ENCODE data around the gene PSMC1.

Gene PSMC1

DNA sequence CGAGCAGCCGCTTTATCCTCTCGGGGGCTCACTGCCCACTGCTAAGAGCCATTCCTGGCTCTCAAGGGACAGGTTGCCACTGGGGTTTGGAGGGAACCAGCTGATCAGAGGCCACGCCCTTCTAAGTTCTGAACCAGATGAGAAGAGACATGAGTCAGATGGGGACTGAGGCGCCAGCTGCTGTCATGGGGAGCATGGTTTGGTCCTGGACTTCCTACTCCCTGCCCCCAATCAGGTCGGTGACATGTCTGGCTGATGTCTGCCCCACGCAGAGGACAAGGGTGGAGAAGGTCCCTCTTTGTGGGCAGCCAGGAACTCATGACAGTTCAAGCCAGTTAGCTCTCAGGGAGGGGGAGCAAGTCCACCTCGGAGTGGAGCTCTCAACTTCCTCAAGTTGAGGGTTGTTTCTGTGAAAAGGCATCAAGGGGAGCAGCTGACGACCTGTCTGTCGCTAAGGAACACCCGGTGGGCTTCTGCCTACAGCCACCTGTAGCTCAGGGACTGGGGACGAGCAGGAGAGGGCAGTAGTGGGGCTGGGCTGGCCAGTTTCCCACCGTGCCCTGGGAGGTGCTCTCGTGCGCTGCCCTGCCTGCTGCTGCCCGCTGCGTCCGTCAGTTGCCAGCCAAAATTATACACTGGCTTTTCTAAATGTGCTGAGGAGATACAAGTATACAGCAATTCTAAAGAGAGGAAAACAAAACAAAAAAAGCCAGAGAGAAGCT, 20.5 kb downstream of the PSMC1 start:
- DNase-seq (ENCODE audit: low spot score): no peak

- no peak for DNase-seq (ENCODE audit: low spot score)
Measured at GRCh38 chr14:90277581-90278198, 21.3 kb downstream of the PSMC1 start.

GRCh38 chr14:90278199-90279175, 22.1 kb downstream of the PSMC1 start:
- DNase-seq (ENCODE audit: low spot score): no peak

DNA sequence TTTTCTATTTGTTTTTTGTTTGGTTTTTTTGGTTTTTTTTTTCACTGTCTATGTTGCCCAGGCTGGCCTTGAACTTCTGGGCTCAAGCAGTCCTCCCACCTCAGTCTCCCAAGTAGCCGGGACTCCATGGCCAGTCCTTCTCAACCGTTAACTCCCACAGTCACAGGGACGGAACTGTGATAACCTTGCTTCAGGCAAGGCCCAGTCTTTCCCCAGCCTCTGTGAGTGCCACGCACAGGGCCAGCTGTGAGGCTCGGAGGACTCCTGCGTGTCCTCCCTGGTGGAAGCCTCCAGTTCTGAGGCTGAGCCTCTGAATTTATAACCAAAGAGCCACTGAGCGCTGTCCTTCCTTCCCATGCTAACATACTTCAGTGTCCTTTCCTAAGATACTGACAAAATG, 23.7 kb downstream of the PSMC1 start:
- DNase-seq (ENCODE audit: low spot score): no peak

GRCh38 chr14:90281261-90281660, 24.9 kb downstream of the PSMC1 start:
- no peak for DNase-seq (ENCODE audit: low spot score)

DNA sequence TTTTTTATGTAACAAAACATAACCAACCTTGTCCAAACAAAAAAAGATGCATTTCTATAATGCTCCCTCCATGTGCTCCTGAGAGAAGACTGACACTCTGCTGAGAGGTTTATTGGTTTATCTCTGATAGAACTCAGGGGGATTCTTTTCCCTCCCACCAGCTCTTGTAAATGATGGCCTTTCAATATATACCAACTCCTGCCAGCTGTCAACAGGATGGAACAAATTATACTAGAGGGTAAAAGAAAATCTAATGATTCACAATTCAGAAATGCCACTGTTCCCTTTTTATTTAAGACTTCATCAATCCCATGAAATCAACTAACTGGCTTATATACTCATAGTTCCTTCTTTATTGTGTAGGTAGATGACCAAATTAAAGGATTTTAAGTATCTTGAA, 25.4 kb downstream of the PSMC1 start:
- no peak for DNase-seq (ENCODE audit: low spot score)

DNA sequence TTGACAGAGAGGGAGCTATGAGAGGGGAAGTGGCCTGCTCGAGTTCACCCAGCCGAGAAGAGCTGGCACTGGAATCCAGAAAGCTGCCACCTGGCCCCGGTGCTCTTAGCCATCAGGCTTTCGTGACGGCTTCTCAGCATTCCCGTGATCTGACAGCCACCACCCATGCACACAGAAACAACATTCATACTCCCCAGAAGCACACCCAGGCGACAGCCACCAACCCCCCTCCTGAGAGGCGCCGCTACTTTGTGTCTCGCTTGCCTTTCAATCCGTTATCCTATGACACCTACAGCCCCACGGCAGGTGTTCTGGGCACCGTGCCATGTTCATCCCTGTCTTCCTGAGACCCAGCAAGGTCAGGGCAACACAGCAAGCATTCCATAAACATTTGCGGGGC, 31.4 kb downstream of the PSMC1 start:
- no peak for DNase-seq (ENCODE audit: low spot score)

- DNase-seq (ENCODE audit: low spot score): peak; percentile 67
Measured at GRCh38 chr14:90288651-90289355, 32.5 kb downstream of the PSMC1 start.

GRCh38 chr14:90290337-90291011, 34.1 kb downstream of the PSMC1 start:
- no peak for DNase-seq (ENCODE audit: low spot score)

GRCh38 chr14:90291699-90292098, 35.3 kb downstream of the PSMC1 start:
- DNase-seq (ENCODE audit: low spot score): no peak

- no peak for DNase-seq (ENCODE audit: low spot score)
Measured at GRCh38 chr14:90293766-90294730, 37.7 kb downstream of the PSMC1 start.

GRCh38 chr14:90294872-90295271, 38.5 kb downstream of the PSMC1 start:
- DNase-seq (ENCODE audit: low spot score): no peak

- no peak for DNase-seq (ENCODE audit: low spot score)
Measured at GRCh38 chr14:90295870-90296516, 39.6 kb downstream of the PSMC1 start.

DNA sequence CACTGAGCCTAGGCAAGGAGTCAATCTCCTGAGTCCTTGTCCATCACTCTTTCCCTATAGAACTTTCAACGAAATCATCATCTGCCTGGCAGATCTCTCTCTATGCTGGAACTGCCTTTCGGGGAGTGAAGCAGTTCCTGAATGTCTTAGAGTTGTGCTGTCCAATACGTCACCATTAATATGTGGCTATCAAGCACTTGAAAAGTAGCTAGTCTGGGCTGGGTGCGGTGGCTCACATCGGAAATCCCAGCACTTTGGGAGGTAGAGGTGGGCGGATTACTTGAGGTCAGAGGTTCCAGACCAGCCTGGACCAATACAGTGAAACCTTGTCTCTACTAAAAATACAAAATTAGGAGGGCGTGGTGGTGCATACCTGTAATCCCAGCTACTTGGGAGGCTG, 40.3 kb downstream of the PSMC1 start:
- no peak for DNase-seq (ENCODE audit: low spot score)

GRCh38 chr14:90297876-90298629, 41.7 kb downstream of the PSMC1 start:
- no peak for DNase-seq (ENCODE audit: low spot score)

GRCh38 chr14:90299408-90299807, 43.1 kb downstream of the PSMC1 start:
- DNase-seq (ENCODE audit: low spot score): no peak

DNA sequence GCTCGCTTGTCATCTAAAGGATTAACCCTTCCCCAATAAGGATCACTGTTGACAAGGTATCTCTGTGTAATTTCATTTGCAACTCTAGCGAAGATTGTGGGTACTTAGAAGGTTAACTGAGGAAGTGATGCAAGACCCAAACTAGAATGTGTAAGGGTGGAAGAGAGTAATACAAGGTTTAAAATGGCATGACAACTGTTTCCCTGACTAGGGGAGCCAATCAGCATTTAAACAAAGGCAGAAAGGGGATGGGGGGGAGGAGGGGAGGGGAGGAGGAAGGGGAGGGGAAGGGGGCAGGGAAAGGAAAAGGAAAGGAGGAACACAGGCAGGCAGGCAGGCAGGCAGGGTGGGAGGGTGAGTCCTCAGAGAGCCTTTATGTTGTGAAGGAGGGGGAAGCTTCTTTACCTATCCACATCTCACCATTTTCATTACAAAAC, 44.3 kb downstream of the PSMC1 start:
- DNase-seq (ENCODE audit: low spot score): no peak

GRCh38 chr14:90301122-90301521, 44.8 kb downstream of the PSMC1 start:
- DNase-seq (ENCODE audit: low spot score): no peak

- no peak for DNase-seq (ENCODE audit: low spot score)
Measured at GRCh38 chr14:90301668-90302090, 45.3 kb downstream of the PSMC1 start.
